ENCODE data around the gene LRMDA. TPM values are rescaled to one million over a fixed set of nuclear protein-coding genes. Genes with fewer than 3 reads are reported as not detected.

The LRMDA gene
- total and polyA plus RNA-seq, 2 of the 4 experiments (the other 2 are of a cell fraction), result 0.07 TPM; not detected in 1

GRCh38 chr10:75525646-75526045 is 94.2 kb downstream of the LRMDA start:
- no peak overlapping the region for H4K5ac ChIP-seq (ENCODE audit: low read depth, low read length)
- CTCF ChIA-PET, result no interaction called here
- ATAC-seq (ENCODE audit: low read depth) (no peak; the same call in 1 of the 2 replicates), DNase-seq (no peak)
- in situ Hi-C loops (cut with MboI; ENCODE audit: low sequenced_read_pairs) (no loop called here), dilution Hi-C loops (cut with HindIII; ENCODE audit: low sequenced_read_pairs, unreplicated experiment) (no loop called here), intact Hi-C loops (cut with micrococcal nuclease) (no loop called here)
- H3K27me3 ChIP-seq (ENCODE audit: control insufficient read depth, insufficient read depth, low read length), result peaks cover 10% of the 10 kb centered on the region
- TF ChIP-seq MAFK (IDR thresholded peaks at IDR 0.05; ENCODE audit: low read depth, low read length), result no peak
- no peak for TF ChIP-seq ELK1 (IDR thresholded peaks at IDR 0.05; ENCODE audit: borderline replicate concordance, low read depth, low read length)
- no peak for TF ChIP-seq RCOR1 (IDR thresholded peaks at IDR 0.05; ENCODE audit: insufficient replicate concordance, low read length)
- TF ChIP-seq RFX5 (IDR thresholded peaks at IDR 0.05; ENCODE audit: low read depth, low read length), result no peak
- TF ChIP-seq POLR2A (IDR thresholded peaks at IDR 0.05; ENCODE audit: low read depth, low read length), result no peak
- POLR2A ChIA-PET (ENCODE audit: unreplicated experiment), result no interaction called here
- H3K9ac ChIP-seq (ENCODE audit: low read depth, low read length), result no peak overlapping the region
- no peak overlapping the region for H2AK5ac ChIP-seq (ENCODE audit: low read depth, low read length)
- no peaks in the 10 kb centered on the region for H3K9me3 ChIP-seq (ENCODE audit: control insufficient read depth, insufficient read depth, low read length)
- no peak overlapping the region for H3K4me2 ChIP-seq (ENCODE audit: low read depth, low read length)
- H3K18ac ChIP-seq (ENCODE audit: low read depth, low read length), result no peak overlapping the region
- H3K4ac ChIP-seq (ENCODE audit: low read depth, low read length), result no peak overlapping the region
- no peak overlapping the region for H2AK9ac ChIP-seq (replicated peaks; ENCODE audit: low read depth, low read length, poor library complexity)
- no peak overlapping the region for H3K56ac ChIP-seq (ENCODE audit: extremely low read depth, insufficient read depth, low read length)
- H2BK120ac ChIP-seq (ENCODE audit: low read depth, low read length), result no peak overlapping the region
- H2BK5ac ChIP-seq (ENCODE audit: low read depth, low read length, poor library complexity, severe bottlenecking), result no peak overlapping the region
- H3K9me1 ChIP-seq (ENCODE audit: insufficient read depth, low read length), result no peaks in the 10 kb centered on the region
- no peak overlapping the region for H2AFZ ChIP-seq (replicated peaks; ENCODE audit: low read length, poor library complexity)
- no CpG with 5 or more reads among the region's 1 CpG for WGBS, 2 experiments (ENCODE audit: extremely low coverage in 2 of 2, insufficient read length in 1 of 2)
- H4K8ac ChIP-seq (ENCODE audit: low read depth in 2 of 2, low read length in 2 of 2), result no peak overlapping the region
- peaks cover 1% of the 10 kb centered on the region; the same call in 1 of the 2 replicates for H3K4me1 ChIP-seq (ENCODE audit: control insufficient read depth, insufficient read depth, low read length)
- no peak overlapping the region for H3K23ac ChIP-seq (ENCODE audit: low read depth, low read length)
- no peaks in the 10 kb centered on the region for H3K79me1 ChIP-seq (ENCODE audit: low read depth in 1 of 2, low read length in 2 of 2)
- H3K4me3 ChIP-seq (ENCODE audit: insufficient read depth, low read depth, low read length), result no peak overlapping the region
- H2BK20ac ChIP-seq (ENCODE audit: low read depth, low read length), result no peak overlapping the region
- no peaks in the 10 kb centered on the region for H4K20me1 ChIP-seq (ENCODE audit: insufficient read depth, low read length)
- H3K27ac ChIP-seq (ENCODE audit: insufficient read depth, low read length), result no peak overlapping the region
- no TSS peak for BruUV-seq (replicated peaks)
- no peaks in the 10 kb centered on the region for H3K36me3 ChIP-seq (ENCODE audit: control insufficient read depth, insufficient read depth, low read length)
- no peak overlapping the region for H3K14ac ChIP-seq (replicated peaks; ENCODE audit: low read depth, low read length)
- H2BK15ac ChIP-seq (ENCODE audit: low read depth, low read length), result no peak overlapping the region
- no peak overlapping the region for H4K91ac ChIP-seq (ENCODE audit: insufficient read depth, low read depth, low read length)

Measured in IMR-90 (cell line).